A549 (cell line): ENCODE results near the gene INTS4.
"Not testable (repeated sequence)": the region's sequence is repeated elsewhere in the genome, so short reads cannot be mapped to it uniquely, and the experiment has no call there.

Experiments
- ESRRA ChIP-seq: fragments of 150-350 bp; IDR thresholded peaks from 2 replicates; pipeline ENCODE4 v1.6.1; 2014; ENCODE audit warnings: mild to moderate bottlenecking, low read length, borderline replicate concordance
- FOSB ChIP-seq: fragments of 250-450 bp; sonication (Bioruptor Pico); IDR thresholded peaks from 2 replicates; pipeline ENCODE4 v1.5.0; 2020; ENCODE audit warnings: mild to moderate bottlenecking, moderate library complexity
- TF ChIP-seq, protein P1 (sequence below): fragments of >200 bp; sonication (Bioruptor Twin); formaldehyde crosslinking; IDR thresholded peaks from 3 replicates; pipeline ENCODE4 v1.5.1; 2016

GRCh38 chr11:77913608-77914306 is 80.7 kb downstream of the INTS4 start:
- TF ChIP-seq, protein P1, sequence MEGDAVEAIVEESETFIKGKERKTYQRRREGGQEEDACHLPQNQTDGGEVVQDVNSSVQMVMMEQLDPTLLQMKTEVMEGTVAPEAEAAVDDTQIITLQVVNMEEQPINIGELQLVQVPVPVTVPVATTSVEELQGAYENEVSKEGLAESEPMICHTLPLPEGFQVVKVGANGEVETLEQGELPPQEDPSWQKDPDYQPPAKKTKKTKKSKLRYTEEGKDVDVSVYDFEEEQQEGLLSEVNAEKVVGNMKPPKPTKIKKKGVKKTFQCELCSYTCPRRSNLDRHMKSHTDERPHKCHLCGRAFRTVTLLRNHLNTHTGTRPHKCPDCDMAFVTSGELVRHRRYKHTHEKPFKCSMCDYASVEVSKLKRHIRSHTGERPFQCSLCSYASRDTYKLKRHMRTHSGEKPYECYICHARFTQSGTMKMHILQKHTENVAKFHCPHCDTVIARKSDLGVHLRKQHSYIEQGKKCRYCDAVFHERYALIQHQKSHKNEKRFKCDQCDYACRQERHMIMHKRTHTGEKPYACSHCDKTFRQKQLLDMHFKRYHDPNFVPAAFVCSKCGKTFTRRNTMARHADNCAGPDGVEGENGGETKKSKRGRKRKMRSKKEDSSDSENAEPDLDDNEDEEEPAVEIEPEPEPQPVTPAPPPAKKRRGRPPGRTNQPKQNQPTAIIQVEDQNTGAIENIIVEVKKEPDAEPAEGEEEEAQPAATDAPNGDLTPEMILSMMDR = not testable (repeated sequence)
- TF ChIP-seq FOSB, ESRRA: not testable (repeated sequence)
